ENCODE measurements around the gene GDI1. TPM values are rescaled to one million over a fixed set of nuclear protein-coding genes. Genes with fewer than 3 reads are reported as not detected.

GDI1 gene
- polyA plus RNA-seq, 1 of the 3 experiments (the other 2 are of a cell fraction): 408 TPM

DNA sequence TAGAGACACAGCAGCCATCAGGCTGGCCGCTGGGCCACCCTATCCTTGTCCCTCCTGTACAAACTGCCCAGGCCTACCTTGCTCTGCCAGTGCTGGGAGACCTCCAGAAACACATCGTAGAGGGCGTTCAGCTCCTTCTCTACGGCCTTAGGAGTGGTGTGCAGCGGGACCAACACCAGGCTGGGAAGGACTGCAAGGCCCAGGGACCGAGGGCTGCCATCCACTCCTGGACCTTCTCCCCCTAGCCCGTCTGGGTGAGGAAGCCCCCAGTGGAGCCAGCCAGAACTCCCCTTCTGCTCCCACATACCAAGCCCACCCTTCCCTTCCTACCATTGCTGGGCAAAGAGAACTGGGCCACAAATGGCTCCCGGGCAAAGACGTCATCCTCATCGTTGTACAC is 33.8 kb upstream of the GDI1 start:
- no peak overlapping the region for H3K4me3 ChIP-seq (ENCODE audit: low read depth in 2 of 2, low read length in 1 of 2)
- H3K27me3 ChIP-seq (ENCODE audit: insufficient read depth): no peaks in the 10 kb centered on the region
- H3K36me3 ChIP-seq (replicated peaks in 1 of 2; ENCODE audit: control insufficient read depth in 1 of 2, insufficient read depth in 2 of 2, low read length in 1 of 2): peaks cover 16 to 18% of the 10 kb centered on the region in 2 experiments
- TF ChIP-seq, protein P1, sequence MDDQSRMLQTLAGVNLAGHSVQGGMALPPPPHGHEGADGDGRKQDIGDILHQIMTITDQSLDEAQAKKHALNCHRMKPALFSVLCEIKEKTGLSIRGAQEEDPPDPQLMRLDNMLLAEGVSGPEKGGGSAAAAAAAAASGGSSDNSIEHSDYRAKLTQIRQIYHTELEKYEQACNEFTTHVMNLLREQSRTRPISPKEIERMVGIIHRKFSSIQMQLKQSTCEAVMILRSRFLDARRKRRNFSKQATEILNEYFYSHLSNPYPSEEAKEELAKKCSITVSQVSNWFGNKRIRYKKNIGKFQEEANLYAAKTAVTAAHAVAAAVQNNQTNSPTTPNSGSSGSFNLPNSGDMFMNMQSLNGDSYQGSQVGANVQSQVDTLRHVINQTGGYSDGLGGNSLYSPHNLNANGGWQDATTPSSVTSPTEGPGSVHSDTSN (IDR thresholded peaks at IDR 0.05): no peak
- TF ChIP-seq FOSL2 (IDR thresholded peaks at IDR 0.05; ENCODE audit: borderline replicate concordance, low read depth) (no peak), YY1 (IDR thresholded peaks at IDR 0.05; ENCODE audit: low read depth) (no peak), NFIC (IDR thresholded peaks at IDR 0.05; ENCODE audit: borderline replicate concordance) (no peak), GABPA (IDR thresholded peaks at IDR 0.05; ENCODE audit: low read depth) (no peak), RAD21 (IDR thresholded peaks at IDR 0.05; ENCODE audit: low read length) (no peak), FOXM1 (IDR thresholded peaks at IDR 0.05; ENCODE audit: low read depth) (no peak), TEAD4 (IDR thresholded peaks at IDR 0.05; ENCODE audit: borderline replicate concordance, insufficient read depth) (no peak), MEF2A (IDR thresholded peaks at IDR 0.05; ENCODE audit: borderline replicate concordance, low read depth) (no peak), CHD2 (IDR thresholded peaks at IDR 0.05; ENCODE audit: low read length, partially characterized antibody) (no peak), TCF12 (IDR thresholded peaks at IDR 0.05) (no peak), RFX5 (IDR thresholded peaks at IDR 0.05; ENCODE audit: low read length) (no peak), GATA2 (CRISPR knock-in tag; IDR thresholded peaks at IDR 0.05) (no peak), EP300 (IDR thresholded peaks at IDR 0.05; ENCODE audit: borderline replicate concordance in 1 of 2, low read depth in 1 of 2, low read length in 1 of 2) (no peak), NRF1 (IDR thresholded peaks at IDR 0.05; ENCODE audit: low read depth, low read length) (no peak)
- TF ChIP-seq, protein P2, sequence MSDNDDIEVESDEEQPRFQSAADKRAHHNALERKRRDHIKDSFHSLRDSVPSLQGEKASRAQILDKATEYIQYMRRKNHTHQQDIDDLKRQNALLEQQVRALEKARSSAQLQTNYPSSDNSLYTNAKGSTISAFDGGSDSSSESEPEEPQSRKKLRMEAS (IDR thresholded peaks at IDR 0.05; ENCODE audit: low read depth): no peak
- TF ChIP-seq, protein P3, sequence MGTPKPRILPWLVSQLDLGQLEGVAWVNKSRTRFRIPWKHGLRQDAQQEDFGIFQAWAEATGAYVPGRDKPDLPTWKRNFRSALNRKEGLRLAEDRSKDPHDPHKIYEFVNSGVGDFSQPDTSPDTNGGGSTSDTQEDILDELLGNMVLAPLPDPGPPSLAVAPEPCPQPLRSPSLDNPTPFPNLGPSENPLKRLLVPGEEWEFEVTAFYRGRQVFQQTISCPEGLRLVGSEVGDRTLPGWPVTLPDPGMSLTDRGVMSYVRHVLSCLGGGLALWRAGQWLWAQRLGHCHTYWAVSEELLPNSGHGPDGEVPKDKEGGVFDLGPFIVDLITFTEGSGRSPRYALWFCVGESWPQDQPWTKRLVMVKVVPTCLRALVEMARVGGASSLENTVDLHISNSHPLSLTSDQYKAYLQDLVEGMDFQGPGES (IDR thresholded peaks at IDR 0.05; ENCODE audit: low read depth, low read length): no peak
- TF ChIP-seq, protein P4, sequence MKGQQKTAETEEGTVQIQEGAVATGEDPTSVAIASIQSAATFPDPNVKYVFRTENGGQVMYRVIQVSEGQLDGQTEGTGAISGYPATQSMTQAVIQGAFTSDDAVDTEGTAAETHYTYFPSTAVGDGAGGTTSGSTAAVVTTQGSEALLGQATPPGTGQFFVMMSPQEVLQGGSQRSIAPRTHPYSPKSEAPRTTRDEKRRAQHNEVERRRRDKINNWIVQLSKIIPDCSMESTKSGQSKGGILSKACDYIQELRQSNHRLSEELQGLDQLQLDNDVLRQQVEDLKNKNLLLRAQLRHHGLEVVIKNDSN (IDR thresholded peaks at IDR 0.05; ENCODE audit: borderline replicate concordance, low read depth): no peak
- H3K79me2 ChIP-seq (ENCODE audit: insufficient read depth): peaks cover 29% of the 10 kb centered on the region
- H3K9ac ChIP-seq: no peak overlapping the region
- no peaks in the 10 kb centered on the region for H3K9me2 ChIP-seq
- no peak overlapping the region for H2AFZ ChIP-seq (ENCODE audit: low read depth)
- no peak overlapping the region for H3K27ac ChIP-seq (ENCODE audit: low read depth in 2 of 2, low read length in 1 of 2)
- POLR2A ChIA-PET: no interaction called here
- no peak for DNase-seq
- peaks cover 41% of the 10 kb centered on the region for H3F3A ChIP-seq (replicated peaks; ENCODE audit: insufficient read depth)
- H3K9me3 ChIP-seq: no peaks in the 10 kb centered on the region
- peaks cover 34% of the 10 kb centered on the region for H4K20me1 ChIP-seq (ENCODE audit: insufficient read depth)
- H3K4me2 ChIP-seq: no peak overlapping the region
- CTCF ChIA-PET: no interaction called here
- H3K4me1 ChIP-seq (ENCODE audit: control insufficient read depth in 1 of 2, insufficient read depth in 2 of 2, low read depth in 1 of 2, low read length in 1 of 2): peaks cover 0 to 6% of the 10 kb centered on the region in 2 experiments; a peak in 1 of 4 replicates
- 28% methylated on average over 7 of the region's 10 CpGs for WGBS (ENCODE audit: low lambda C conversion rate)
